NCI-H345 treated with DMSO at 0.1 percent for 48 hours (cell line): Measurements from ENCODE around the gene ZNF652.
"Not testable (repeated sequence)": the region's sequence is repeated elsewhere in the genome, so short reads cannot be mapped to it uniquely, and the experiment has no call there.

Experiments
- DNase-seq: peaks from one replicate; lab custom pipeline; 2025; ENCODE audit not compliant: unreplicated experiment; lab: John Stamatoyannopoulos, UW

The ZNF652 gene

DNA sequence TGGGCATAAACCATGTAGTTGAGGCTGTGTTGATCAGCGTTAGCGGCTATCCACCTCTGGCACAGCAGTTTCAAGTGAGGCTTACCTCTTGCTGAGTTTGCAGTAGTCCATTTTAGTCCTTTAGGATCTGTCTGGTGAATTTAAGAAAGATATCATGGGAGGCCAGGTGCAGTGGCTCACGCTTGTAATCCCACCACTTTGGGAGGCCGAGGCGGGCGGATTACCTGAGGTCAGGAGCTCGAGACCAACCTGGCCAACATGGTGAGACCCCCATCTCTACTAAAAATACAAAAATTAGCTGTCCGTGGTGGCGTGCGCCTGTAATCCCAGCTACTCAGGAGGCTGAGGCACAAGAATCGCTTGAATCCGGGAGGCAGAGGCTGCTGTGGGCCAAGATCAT, 86.1 kb downstream of the ZNF652 start:
- DNase-seq: not testable (repeated sequence)

DNA sequence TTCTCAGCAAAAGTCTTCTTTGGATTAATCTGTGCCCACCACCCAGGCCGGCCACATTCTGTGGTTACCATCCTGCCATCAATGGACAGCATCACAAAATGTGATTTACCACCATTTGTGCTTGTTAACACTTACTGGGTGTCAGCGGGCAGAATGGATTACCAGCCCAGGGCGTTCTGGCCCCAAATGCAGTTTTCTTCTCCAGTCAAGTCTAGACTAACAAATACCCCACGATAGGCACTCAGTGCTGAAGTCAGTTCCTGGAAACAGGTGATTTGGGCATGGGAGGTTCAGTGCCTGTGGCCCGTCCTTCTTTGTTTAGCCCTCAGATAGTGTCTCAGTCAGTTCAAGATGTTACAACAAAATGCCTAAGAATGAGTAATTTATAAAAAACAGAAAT, 92.7 kb downstream of the ZNF652 start:
- no peak for DNase-seq

DNA sequence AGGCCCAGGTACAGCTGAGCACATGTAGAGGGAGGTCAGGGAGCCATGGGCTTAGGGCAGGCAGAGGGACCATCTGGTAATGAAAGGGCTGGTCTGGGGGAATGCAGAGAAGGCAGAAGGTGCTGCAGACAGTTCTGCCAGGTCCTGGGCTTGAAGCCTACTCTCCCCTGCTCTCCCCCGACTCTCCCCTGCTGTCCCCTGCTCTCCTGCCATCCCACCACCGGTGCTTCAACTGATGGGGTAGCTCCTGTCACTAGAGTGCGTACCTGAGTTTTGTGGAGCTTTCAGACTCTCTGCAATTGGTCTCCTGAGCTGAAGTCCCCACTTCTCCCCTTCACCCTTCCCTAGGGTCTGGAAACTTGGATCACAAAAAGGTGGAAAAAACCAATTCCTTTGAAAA, 94.1 kb downstream of the ZNF652 start:
- no peak for DNase-seq

DNA sequence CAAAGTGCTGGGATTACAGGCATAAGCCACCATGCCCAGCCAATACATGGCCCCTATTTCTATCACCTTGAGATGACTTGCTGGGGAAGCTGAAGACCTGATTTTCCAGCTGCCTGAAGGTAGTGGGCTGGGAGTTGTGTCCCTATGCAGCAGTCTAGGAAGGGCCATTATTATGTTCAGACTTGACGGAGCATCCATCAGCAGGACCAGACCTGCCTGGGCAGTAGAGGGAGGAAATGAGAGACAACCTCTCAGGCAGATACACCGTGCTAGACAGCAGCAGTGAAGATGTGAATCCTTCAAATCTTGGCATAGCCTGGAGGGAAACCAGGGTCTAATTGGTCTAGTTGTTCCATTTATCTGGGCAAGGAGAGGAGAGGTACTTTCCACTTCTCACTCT, 95.8 kb downstream of the ZNF652 start:
- no peak for DNase-seq

DNA sequence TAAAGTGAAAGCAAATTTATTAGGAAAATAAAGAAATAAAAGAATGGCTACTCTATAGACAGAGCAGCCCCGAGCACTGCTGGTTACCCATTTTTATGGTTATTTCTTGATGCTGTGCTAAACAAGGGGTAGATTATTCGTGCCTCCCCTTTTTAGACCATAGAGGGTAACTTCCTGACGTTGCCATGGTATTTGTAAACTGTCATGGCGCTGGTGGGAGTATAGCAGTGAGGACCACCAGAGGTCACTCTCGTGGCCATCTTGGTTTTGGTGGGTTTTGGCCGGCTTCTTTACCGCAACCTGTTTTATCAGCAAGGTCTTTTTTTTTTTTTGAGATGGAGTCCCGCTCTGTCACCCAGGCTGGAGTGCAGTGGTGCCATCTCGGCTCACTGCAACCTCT, 100.5 kb downstream of the ZNF652 start:
- DNase-seq: not testable (repeated sequence)

DNA sequence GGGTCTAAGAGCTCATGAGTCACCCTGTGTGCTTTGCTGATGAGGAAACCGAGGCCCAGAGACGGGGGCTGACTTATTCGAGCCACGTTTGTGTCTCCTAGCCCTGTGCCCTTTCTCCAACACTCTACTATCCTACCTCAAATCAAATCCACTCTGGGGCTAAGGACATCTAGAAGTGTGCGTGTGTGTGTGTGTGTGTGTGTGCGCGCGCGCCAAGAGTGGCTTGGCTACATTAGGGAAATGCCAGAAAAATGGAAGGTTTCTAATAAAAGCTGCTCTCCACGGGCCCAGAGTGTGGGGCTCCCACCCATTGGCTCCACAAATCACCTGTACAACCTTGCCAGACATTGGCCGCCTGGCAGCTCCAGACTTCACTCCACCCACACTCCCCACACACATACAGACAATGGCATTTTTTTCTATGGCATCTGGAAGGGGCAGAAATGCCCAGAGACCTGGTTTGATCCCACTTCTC, 101.2 kb downstream of the ZNF652 start:
- no peak for DNase-seq

DNA sequence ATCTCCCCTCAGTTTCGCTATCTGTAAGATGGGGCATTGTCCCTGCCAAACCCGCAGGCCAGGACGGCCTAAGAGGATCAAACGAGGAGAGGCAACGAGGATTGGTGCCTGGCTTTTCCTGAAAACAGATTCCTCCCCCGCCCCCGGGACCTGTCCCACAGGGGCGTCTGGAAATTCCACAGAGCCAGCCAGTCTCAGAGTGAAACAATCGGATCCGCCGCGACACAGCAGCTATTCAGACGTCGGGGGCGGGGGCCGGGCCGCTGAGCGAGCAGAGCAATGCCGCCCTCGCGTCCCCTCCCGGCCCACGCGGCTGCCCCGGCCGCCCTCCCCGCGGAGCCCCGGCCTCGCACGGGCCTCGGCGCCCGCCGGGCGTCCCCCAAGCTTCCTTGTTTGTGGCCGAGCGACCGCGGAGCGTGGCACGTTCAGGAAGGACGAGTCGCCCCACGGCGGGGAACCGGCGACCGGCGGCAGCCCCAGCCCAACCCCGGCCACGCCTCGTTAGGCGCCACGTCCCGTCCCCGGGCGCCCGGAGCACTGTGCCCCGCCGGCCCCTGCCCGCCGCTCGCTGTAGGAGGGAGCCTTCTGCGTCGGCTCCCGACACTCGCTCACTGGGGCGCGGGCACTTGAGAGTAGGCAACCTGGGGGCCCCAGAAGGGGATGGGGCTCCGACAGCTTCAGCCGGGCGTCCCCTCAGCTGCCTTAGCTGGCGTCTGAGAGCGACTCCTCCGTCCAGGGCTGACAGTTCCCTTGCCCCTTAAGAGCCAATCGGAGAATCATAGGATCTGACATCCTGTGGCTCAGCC, 101.8 kb downstream of the ZNF652 start:
- no peak for DNase-seq

DNA sequence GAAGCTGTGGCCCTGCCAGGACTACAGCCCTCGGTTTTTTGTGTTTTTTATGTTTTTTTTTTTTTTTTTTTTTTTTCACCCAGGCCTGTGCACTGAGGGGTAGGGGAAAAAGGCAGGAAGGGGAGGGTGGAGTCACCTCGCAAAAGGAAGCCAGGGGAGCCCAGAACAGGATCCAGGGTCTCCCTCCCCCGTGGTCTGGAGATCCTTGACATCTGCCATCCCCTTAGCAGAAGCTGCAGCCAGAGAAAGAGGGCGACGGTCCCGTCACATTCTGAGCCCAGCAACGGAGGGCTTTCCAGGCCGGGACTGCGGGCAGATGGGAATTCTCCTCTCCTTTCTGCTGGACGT, 102.4 kb downstream of the ZNF652 start:
- no peak for DNase-seq

DNA sequence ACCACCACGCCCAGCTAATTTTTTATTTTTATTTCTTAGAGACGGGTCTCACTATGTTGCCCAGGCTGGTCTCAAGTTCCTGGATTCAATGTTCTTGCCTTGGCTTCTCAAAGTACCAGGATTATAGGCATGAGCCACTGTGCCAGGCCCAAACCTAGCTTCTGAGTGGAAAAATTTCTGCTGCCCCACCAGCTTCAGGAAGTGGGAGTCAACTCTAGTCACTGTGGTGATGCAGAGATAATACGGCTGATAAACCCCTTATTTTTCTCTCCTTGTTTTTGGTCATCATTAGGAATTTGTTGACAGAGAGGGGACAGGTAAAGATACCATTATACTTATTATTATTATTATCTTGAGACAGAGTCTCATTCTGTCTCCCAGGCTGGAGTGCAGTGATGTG, 103.7 kb downstream of the ZNF652 start:
- no peak for DNase-seq

DNA sequence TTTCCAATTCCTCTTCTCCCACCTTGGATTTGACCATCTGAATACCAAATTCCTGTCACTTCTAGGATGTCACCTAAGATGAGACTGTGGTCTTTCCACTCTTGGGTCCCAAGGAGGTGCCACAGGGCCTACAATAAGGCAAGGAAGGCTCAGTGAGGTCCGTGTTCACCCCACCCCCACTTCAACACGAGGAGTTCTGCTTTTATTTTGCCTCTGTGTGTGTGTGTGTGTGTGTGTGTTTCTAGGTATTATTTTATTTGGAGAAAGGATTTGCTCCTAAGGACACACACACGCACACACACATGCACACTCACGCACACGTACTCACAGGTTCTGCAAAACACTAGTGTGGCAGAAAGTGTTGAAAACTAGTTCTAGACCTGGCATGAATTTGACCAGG, 106.9 kb downstream of the ZNF652 start:
- DNase-seq: no peak

DNA sequence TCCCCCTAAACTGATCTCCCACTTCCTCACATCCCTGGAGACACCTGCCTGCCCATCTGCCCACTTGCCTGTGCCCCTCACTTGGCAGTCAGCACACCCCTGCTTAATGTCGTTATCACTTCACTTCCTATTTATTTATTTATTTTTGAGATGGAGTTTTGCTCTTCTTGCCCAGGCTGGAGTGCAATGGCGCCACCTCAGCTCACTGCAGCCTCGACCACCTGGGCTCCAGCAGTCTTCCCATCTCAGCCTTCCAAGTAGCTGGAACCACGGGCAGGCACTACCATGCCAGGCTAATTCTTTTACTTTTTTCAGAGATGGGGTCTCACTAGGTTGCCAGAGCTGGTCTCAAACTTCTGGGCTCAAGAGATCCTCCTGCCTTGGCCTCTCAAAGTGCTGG, 108.0 kb downstream of the ZNF652 start:
- no peak for DNase-seq

DNA sequence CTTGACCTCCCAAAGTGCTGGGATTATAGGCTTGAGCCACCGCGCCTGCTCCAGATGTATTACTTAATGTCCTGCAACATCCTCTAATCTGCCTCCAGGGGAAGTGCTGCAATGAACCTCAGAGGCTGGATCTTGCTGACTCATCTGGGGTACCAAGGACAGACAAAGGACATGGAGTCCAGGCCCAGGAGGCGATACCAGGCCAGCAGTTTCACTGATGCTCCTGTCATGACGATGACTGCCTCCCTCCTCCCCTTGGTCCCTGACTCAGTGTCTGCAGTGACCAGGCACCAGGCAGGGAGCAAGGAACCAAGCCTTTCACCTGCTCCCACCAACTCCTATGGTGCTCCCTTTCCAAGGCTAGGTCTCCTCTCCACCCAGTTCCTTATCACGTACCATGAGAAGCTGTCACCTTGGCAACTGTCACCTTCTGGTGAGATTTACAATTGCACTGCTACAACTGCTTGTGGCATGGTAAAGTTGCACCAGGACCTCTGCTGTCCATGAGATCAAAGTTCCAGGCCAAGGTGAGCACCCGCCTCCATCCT, 109.8 kb downstream of the ZNF652 start:
- DNase-seq: no peak

DNA sequence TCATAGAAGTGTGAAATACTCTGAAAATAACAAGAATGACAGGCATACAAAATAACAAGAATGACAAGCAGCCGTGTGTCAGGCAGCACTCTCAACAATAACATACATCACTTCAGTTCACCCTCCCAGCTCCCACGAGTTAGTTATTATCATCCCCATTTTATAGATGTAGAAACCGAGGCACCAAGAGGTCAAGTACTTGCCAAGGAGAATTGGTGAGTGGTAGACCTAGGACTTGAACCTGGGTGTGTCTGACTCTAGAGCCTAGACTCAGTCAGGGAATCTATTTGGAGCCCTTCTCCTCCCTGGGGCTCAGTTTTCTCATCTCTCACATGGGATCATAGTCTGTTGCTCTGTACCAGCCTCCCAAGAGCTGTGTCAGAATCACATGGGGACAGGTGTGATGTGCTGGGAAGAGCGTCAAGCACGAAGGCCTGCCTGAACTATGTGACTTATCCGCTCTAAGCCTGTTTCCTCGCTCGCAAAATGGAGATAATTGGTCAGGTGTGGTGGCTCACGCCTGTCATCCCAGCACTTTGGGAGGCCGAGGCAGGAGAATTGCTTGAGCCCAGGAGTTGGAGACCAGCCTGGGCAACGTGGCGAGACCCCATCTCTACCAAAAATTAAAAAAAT, 112.0 kb downstream of the ZNF652 start:
- no peak for DNase-seq

DNA sequence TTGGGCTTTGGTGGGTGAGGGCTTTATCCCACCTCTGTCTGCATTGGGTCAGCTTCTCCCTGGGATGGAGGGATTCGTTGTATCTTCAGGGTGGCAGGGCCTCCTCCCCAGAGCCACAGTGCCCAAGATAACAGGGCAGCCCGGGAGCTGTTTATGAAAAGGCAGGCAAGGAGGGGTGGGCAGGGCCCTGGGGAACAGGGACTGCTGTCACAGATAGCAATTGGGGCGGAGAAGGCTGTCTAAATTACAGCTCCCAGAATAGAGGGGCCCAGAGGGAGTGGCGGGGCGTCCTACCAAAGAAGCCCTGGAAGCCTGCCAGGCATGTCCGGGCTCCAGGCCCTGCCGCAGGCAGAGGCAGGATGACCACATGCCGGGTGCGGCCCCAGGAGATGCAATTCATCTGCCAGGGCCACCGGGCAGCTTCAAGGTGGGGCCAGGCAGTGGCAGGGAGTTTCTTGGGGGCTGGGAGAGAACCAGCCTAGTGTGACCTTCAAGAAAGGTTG, 112.7 kb downstream of the ZNF652 start:
- no peak for DNase-seq

DNA sequence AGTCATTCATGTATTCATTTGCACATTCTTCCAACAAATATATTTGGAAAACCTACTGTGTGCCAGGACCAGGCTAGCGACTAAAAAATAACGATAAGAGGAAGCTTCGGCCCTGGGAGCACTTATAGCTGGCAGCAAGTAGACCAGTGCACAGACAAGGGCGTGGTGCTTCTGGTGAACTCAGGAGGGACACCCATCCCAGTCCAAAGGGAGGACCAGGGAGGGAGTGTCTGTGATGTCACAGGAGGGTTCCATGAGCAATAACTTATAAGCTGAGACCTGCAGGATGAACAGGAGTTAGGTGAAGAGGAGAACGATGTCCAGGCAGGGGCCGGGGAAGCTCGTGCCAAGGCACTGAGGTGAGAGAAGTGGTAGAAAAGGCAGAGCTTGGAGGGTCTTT, 114.1 kb downstream of the ZNF652 start:
- DNase-seq: no peak

DNA sequence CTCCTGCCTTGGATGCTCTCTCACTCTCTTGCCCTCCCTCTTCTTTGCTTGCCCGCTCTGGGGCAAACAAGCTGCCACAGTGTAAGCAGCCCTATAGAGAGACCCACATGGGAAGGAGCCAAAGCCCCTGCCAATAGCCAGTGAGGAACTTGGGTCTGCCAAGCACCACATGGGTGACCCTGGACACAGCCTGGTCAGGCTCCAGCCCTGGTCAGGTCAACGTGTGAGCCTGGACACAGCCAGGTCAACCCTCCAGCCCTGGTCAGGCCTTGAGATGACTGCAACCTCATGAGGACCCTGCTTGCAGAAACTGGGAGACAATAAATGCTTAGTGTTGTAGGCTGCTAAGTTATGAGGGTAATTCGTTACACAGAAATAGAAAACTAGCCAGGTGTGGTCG, 117.2 kb downstream of the ZNF652 start:
- no peak for DNase-seq
